ENCODE data around the gene CHMP6.

Gene CHMP6

GRCh38 chr17:80996422-80997305, 5.0 kb downstream of the CHMP6 start:
- no peak for DNase-seq

GRCh38 chr17:80997424-80998117, 5.9 kb downstream of the CHMP6 start:
- no peak for DNase-seq

- no peak for DNase-seq
These were observed 6.6 kb downstream of the CHMP6 start for GRCh38 chr17:80998118-80998747.

GRCh38 chr17:80998748-80999535, 7.3 kb downstream of the CHMP6 start:
- no peak for DNase-seq

- DNase-seq = no peak
These were observed 8.1 kb downstream of the CHMP6 start for GRCh38 chr17:80999536-81000333.

GRCh38 chr17:81000334-81000630, 8.6 kb downstream of the CHMP6 start:
- DNase-seq = no peak

GRCh38 chr17:81000631-81001357, 9.2 kb downstream of the CHMP6 start:
- no peak for DNase-seq

GRCh38 chr17:81002013-81002384, 10.4 kb downstream of the CHMP6 start:
- DNase-seq = no peak

GRCh38 chr17:81002409-81003361, 11.0 kb downstream of the CHMP6 start:
- DNase-seq = peak; percentile 76

- DNase-seq = no peak
These were observed 12.3 kb downstream of the CHMP6 start for GRCh38 chr17:81003711-81004475.

- no peak for DNase-seq
These were observed 15.2 kb downstream of the CHMP6 start for GRCh38 chr17:81006891-81007290.

GRCh38 chr17:81008140-81008539, 16.5 kb downstream of the CHMP6 start:
- no peak for DNase-seq

GRCh38 chr17:81009136-81009535, 17.5 kb downstream of the CHMP6 start:
- no peak for DNase-seq

GRCh38 chr17:81010935-81011334, 19.3 kb downstream of the CHMP6 start:
- DNase-seq = no peak

GRCh38 chr17:81011951-81012350, 20.3 kb downstream of the CHMP6 start:
- no peak for DNase-seq

GRCh38 chr17:81012574-81013447, 21.2 kb downstream of the CHMP6 start:
- no peak for DNase-seq

GRCh38 chr17:81013642-81014041, 22.0 kb downstream of the CHMP6 start:
- no peak for DNase-seq

- no peak for DNase-seq
These were observed 23.5 kb downstream of the CHMP6 start for GRCh38 chr17:81015136-81015535.

- no peak for DNase-seq
These were observed 24.9 kb downstream of the CHMP6 start for GRCh38 chr17:81016575-81016974.

Data from DMS153 (cell line).